ENCODE results near the gene SLC25A21.

DNA sequence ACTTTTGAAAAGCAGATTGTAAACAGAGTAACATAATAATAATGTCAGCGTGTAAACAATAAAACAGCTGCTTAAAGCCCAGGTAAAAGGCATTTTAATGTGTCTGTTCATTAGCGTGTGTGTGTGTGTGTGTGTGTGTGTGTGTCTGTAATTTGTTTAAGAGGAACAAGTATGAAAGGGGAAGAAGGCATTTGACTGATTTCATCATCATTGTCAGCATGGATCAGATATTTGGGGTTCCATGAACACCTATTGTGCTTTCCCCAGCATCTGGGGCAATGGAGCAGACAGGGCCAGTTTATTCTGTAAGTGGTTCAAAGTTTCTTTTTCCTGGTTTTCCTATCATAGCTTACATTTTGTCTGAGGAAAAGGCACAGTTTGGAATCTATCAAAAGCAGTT is 28.9 kb downstream of the SLC25A21 start:
- TF ChIP-seq POLR2A (IDR thresholded peaks at IDR 0.05) (no peak), CTCF (IDR thresholded peaks at IDR 0.05) (no peak)

Measured in lower leg skin (tissue), 3 donors.